Neural progenitor cell (in vitro differentiated cells): ENCODE data around the gene OPN3. TPM values are rescaled to one million over a fixed set of nuclear protein-coding genes. Genes with fewer than 3 reads are reported as not detected.

Experiments
- DNase-seq: peaks from one replicate; pipeline ENCODE4 v3.0.0-alpha.2; 2016; ENCODE audit warnings: low spot score
- H2AFZ ChIP-seq: fragments of 200-600 bp; sonication (generic); replicated peaks from 2 replicates; pipeline ENCODE4 v1.6.1; 2016; ENCODE audit warnings: antibody characterized with exemption
- H3F3A ChIP-seq: fragments of 200-600 bp; sonication (generic); 2 replicates; pipeline ENCODE4 v1.6.1; 2016; ENCODE audit warnings: antibody characterized with exemption, low read depth
- H3K27ac ChIP-seq: fragments of 200-600 bp; sonication (generic); 2 replicates; pipeline ENCODE4 v1.5.1; 2016; ENCODE audit warnings: mild to moderate bottlenecking
- H3K27me3 ChIP-seq: fragments of 200-600 bp; sonication (generic); 2 replicates; pipeline ENCODE4 v1.6.1; 2016; ENCODE audit warnings: mild to moderate bottlenecking, moderate library complexity
- H3K36me3 ChIP-seq: fragments of 200-600 bp; sonication (generic); 2 replicates; pipeline ENCODE4 v1.5.1; 2016
- H3K4me1 ChIP-seq: fragments of 200-600 bp; sonication (generic); 2 replicates; pipeline ENCODE4 v1.6.1; 2016; ENCODE audit warnings: mixed run types
- H3K4me2 ChIP-seq: fragments of 200-600 bp; sonication (generic); 2 replicates; pipeline ENCODE4 v1.6.1; 2016
- H3K4me3 ChIP-seq: fragments of 200-600 bp; sonication (generic); 2 replicates; pipeline ENCODE4 v1.5.1; 2016
- H3K79me2 ChIP-seq: fragments of 200-600 bp; sonication (generic); 2 replicates; pipeline ENCODE4 v1.6.1; 2016; ENCODE audit warnings: low read depth
- H3K9ac ChIP-seq: fragments of 200-600 bp; sonication (generic); 2 replicates; pipeline ENCODE4 v1.6.1; 2016
- H3K9me3 ChIP-seq: fragments of 200-600 bp; sonication (generic); 2 replicates; pipeline ENCODE4 v1.5.1; 2016; ENCODE audit warnings: low read depth
- H4K20me1 ChIP-seq: fragments of 200-600 bp; sonication (generic); 2 replicates; pipeline ENCODE4 v1.6.1; 2016; ENCODE audit warnings: low read depth
- H3K27ac Mint-ChIP-seq: 3 replicates; pipeline ENCODE4 v1.8.0; 2021; ENCODE audit warnings: mixed read lengths
- H3K27me3 Mint-ChIP-seq: 2 replicates; pipeline ENCODE4 v1.8.0; 2022; ENCODE audit warnings: low read depth, mild to moderate bottlenecking, inconsistent platforms, moderate library complexity, mixed read lengths; ENCODE audit not compliant: insufficient read depth
- H3K36me3 Mint-ChIP-seq: 3 replicates; pipeline ENCODE4 v1.8.0; 2021; ENCODE audit warnings: mixed read lengths
- H3K4me1 Mint-ChIP-seq: 3 replicates; pipeline ENCODE4 v1.8.0; 2021; ENCODE audit warnings: mixed read lengths
- H3K4me3 Mint-ChIP-seq: 3 replicates; pipeline ENCODE4 v1.8.0; 2021; ENCODE audit warnings: mild to moderate bottlenecking, moderate library complexity, mixed read lengths
- H3K9me3 Mint-ChIP-seq: 3 replicates; pipeline ENCODE4 v1.8.0; 2020; ENCODE audit warnings: mixed read lengths
- EZH2 ChIP-seq: fragments of 200-600 bp; sonication (generic); IDR thresholded peaks from 2 replicates; pipeline ENCODE4 v1.6.1; 2017; ENCODE audit warnings: antibody characterized with exemption, mild to moderate bottlenecking, moderate library complexity
- EZH2phosphoT487 ChIP-seq: fragments of 200-600 bp; sonication (generic); IDR thresholded peaks from 2 replicates; pipeline ENCODE4 v1.6.1; 2017; ENCODE audit warnings: antibody characterized with exemption
- total RNA-seq: library from RNA; depleted of rRNA; stranded (reverse); fragments of >200 nt; gene quantifications from 2 replicates; pipeline ENCODE4 v1.2.3, GENCODE V29; 2015; ENCODE audit warnings: low replicate concordance
- TF ChIP-seq, protein P1 (sequence below): fragments of 200-600 bp; sonication (generic); IDR thresholded peaks from 2 replicates; pipeline ENCODE4 v1.5.1; 2017; ENCODE audit warnings: antibody characterized with exemption, mild to moderate bottlenecking

OPN3 gene
- total RNA-seq, 1 donor from 2014 or later = 53.5 TPM

DNA sequence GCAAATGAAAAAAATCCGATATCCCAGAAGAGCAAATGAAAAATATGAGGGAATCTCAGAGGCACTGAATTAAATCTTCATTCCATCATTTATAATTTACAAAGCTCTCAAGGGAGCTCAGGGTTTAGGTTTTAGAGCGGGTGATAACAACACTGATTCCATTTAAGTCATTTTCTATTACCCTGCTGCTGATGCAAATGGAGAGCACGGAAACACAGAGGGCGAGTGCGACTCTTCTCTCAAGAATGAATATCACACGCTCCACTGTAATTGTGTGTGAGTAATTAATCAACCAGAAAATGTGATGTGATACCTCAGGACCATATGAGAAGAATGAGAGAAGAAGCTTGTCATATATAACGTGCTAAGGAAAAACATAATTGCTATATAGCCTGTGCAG is 22.7 kb downstream of the OPN3 start:
- no peaks in the 10 kb centered on the region for H3K36me3 ChIP-seq
- no peaks in the 10 kb centered on the region for H3K9me3 Mint-ChIP-seq
- H3K79me2 ChIP-seq = no peaks in the 10 kb centered on the region
- H3K36me3 Mint-ChIP-seq = peaks cover 13% of the 10 kb centered on the region
- TF ChIP-seq EZH2 (no peak), EZH2phosphoT487 (no peak)
- TF ChIP-seq, protein P1, sequence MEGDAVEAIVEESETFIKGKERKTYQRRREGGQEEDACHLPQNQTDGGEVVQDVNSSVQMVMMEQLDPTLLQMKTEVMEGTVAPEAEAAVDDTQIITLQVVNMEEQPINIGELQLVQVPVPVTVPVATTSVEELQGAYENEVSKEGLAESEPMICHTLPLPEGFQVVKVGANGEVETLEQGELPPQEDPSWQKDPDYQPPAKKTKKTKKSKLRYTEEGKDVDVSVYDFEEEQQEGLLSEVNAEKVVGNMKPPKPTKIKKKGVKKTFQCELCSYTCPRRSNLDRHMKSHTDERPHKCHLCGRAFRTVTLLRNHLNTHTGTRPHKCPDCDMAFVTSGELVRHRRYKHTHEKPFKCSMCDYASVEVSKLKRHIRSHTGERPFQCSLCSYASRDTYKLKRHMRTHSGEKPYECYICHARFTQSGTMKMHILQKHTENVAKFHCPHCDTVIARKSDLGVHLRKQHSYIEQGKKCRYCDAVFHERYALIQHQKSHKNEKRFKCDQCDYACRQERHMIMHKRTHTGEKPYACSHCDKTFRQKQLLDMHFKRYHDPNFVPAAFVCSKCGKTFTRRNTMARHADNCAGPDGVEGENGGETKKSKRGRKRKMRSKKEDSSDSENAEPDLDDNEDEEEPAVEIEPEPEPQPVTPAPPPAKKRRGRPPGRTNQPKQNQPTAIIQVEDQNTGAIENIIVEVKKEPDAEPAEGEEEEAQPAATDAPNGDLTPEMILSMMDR = no peak
- DNase-seq = no peak
- H4K20me1 ChIP-seq = no peaks in the 10 kb centered on the region
- no peak overlapping the region for H3K9ac ChIP-seq
- H3K4me3 ChIP-seq = no peak overlapping the region
- H3F3A ChIP-seq = no peaks in the 10 kb centered on the region
- H3K27ac ChIP-seq = no peak overlapping the region
- no peaks in the 10 kb centered on the region for H3K27me3 ChIP-seq
- no peak overlapping the region for H3K27ac Mint-ChIP-seq
- H3K4me2 ChIP-seq = no peak overlapping the region
- no peaks in the 10 kb centered on the region for H3K4me1 ChIP-seq
- peaks cover 13% of the 10 kb centered on the region for H3K4me1 Mint-ChIP-seq
- no peak overlapping the region for H3K4me3 Mint-ChIP-seq
- H3K27me3 Mint-ChIP-seq = peaks cover 2% of the 10 kb centered on the region
- H3K9me3 ChIP-seq = no peaks in the 10 kb centered on the region
- no peak overlapping the region for H2AFZ ChIP-seq

DNA sequence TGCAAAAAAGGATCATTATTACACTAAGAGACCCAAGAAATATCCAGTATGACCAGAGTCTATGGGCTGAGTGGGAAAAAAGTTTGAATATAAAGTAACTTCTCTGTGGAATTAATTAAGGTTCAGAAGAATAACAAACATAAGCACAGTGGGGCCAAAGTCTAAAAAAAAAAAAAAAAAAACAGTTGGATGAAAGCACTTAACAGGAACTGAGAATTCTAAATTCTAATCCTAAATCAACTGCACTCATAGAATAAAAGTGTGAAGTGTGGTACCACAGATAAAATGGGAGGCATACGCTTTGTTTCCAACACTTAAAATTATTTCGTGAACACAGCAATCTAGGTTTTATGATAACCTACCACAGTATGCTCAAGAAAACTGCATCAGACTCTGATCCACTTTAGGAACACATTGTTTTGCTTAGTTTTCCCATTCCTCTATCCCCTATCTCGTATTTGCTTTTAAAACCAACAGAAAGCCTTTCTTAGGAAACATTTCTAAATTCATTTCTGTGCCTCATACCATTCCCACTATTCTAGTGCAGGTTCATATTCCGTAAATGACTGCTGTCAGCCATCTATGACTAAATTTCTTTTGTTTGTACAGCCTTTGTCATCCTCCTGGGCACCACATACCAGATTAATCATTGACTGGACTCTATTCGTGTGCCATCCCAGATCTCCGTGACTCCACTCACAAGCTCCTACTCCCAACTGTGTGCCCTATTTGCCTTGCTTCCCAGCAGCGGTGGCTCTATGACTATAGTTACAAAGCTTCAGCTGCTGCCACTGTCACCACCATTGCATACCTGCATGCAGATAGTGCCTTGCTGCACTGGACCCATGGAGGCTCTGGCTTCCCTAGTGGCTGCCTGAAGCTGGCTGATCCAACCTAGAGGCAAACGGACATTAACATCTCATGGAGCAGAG is 24.9 kb downstream of the OPN3 start:
- no peak overlapping the region for H2AFZ ChIP-seq
- no peak overlapping the region for H3K27ac ChIP-seq
- H3K9ac ChIP-seq = no peak overlapping the region
- H3K36me3 Mint-ChIP-seq = peaks cover 3% of the 10 kb centered on the region
- H3K9me3 ChIP-seq = no peaks in the 10 kb centered on the region
- no peak overlapping the region for H3K4me2 ChIP-seq
- no peak overlapping the region for H3K4me3 Mint-ChIP-seq
- H3K9me3 Mint-ChIP-seq = no peaks in the 10 kb centered on the region
- H3K4me1 Mint-ChIP-seq = peaks cover 13% of the 10 kb centered on the region
- no peaks in the 10 kb centered on the region for H3K4me1 ChIP-seq
- H3K27me3 ChIP-seq = no peaks in the 10 kb centered on the region
- H3K79me2 ChIP-seq = no peaks in the 10 kb centered on the region
- H3K4me3 ChIP-seq = no peak overlapping the region
- no peaks in the 10 kb centered on the region for H3F3A ChIP-seq
- H4K20me1 ChIP-seq = peaks cover 6% of the 10 kb centered on the region
- no peak overlapping the region for H3K27ac Mint-ChIP-seq
- DNase-seq = no peak
- TF ChIP-seq EZH2 (no peak), EZH2phosphoT487 (no peak)
- TF ChIP-seq, protein P1 = no peak
- no peaks in the 10 kb centered on the region for H3K27me3 Mint-ChIP-seq
- no peaks in the 10 kb centered on the region for H3K36me3 ChIP-seq

DNA sequence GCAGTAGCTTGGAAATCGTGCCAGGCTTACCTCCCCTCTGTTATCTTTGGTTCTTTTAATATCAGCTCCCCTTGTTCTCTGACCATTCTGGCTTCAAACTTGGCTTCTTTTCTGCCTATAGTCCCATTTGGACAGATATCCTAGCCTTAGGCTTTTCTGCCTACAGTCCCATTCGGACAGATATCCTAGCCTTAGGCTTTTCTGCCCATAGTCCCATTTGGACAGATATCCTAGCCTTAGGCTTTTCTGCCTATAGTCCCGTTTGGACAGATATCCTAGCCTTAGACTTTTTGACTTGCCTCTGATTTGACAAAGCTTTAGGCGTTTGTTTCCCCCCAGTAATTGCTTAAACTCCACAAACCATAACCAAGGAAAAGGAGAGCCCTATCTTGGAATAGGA is 25.6 kb downstream of the OPN3 start:
- no peak for TF ChIP-seq EZH2
- Histone ChIP-seq H3K9me3 (no peaks in the 10 kb centered on the region), H3K9ac (no peak overlapping the region), H3K4me1 (no peaks in the 10 kb centered on the region), H3K27me3 (no peaks in the 10 kb centered on the region), H3K36me3 (no peaks in the 10 kb centered on the region), H2AFZ (no peak overlapping the region), H3K27ac (no peak overlapping the region), H3K79me2 (no peaks in the 10 kb centered on the region), H4K20me1 (peaks cover 6% of the 10 kb centered on the region), H3K4me3 (no peak overlapping the region), H3K4me2 (no peak overlapping the region), H3F3A (no peaks in the 10 kb centered on the region)
- Mint-ChIP-seq H3K4me1 (peaks cover 13% of the 10 kb centered on the region), H3K27me3 (no peaks in the 10 kb centered on the region), H3K36me3 (peaks cover 3% of the 10 kb centered on the region), H3K9me3 (no peaks in the 10 kb centered on the region), H3K4me3 (no peak overlapping the region), H3K27ac (peak overlapping the region; percentile 5)
- DNase-seq = no peak

GRCh38 chr1:241614144-241614543 is 26.0 kb downstream of the OPN3 start:
- TF ChIP-seq, protein P1 = no peak
- TF ChIP-seq EZH2 (no peak), EZH2phosphoT487 (no peak)
- Histone ChIP-seq H3K79me2 (no peaks in the 10 kb centered on the region), H3K4me1 (no peaks in the 10 kb centered on the region), H3K4me2 (no peak overlapping the region), H3K27me3 (no peaks in the 10 kb centered on the region), H3K4me3 (no peak overlapping the region), H3F3A (no peaks in the 10 kb centered on the region), H3K36me3 (no peaks in the 10 kb centered on the region), H2AFZ (no peak overlapping the region), H3K9me3 (no peaks in the 10 kb centered on the region), H3K9ac (no peak overlapping the region), H4K20me1 (peaks cover 6% of the 10 kb centered on the region), H3K27ac (no peak overlapping the region)
- Mint-ChIP-seq H3K27me3 (no peaks in the 10 kb centered on the region), H3K27ac (no peak overlapping the region), H3K4me1 (peaks cover 13% of the 10 kb centered on the region), H3K9me3 (no peaks in the 10 kb centered on the region), H3K36me3 (peaks cover 3% of the 10 kb centered on the region), H3K4me3 (no peak overlapping the region)
- no peak for DNase-seq
